AG09309 (cell line): ENCODE measurements around the gene RASL11B.

Source experiments
- DNase-seq: peaks from one replicate; pipeline ENCODE4 v3.0.0-alpha.2; 2010; ENCODE audit warnings: low read depth
- H3K4me3 ChIP-seq: 2 replicates; pipeline ENCODE4 v1.5.1; 2011; ENCODE audit warnings: mild to moderate bottlenecking, low read depth, low read length, moderate library complexity; ENCODE audit not compliant: control insufficient read depth
- CTCF ChIP-seq: IDR thresholded peaks from 2 replicates; pipeline ENCODE4 v1.5.1; 2011; ENCODE audit warnings: mild to moderate bottlenecking, low read depth, low read length, inconsistent platforms; ENCODE audit not compliant: insufficient read depth, control insufficient read depth; ENCODE audit errors: missing control alignments

RASL11B gene

GRCh38 chr4:52877036-52877435, 14.9 kb downstream of the RASL11B start:
- no peak for DNase-seq
- no peak for TF ChIP-seq CTCF
- H3K4me3 ChIP-seq = no peak overlapping the region

GRCh38 chr4:52877694-52878093, 15.6 kb downstream of the RASL11B start:
- DNase-seq = no peak
- TF ChIP-seq CTCF = no peak
- H3K4me3 ChIP-seq = no peak overlapping the region

DNA sequence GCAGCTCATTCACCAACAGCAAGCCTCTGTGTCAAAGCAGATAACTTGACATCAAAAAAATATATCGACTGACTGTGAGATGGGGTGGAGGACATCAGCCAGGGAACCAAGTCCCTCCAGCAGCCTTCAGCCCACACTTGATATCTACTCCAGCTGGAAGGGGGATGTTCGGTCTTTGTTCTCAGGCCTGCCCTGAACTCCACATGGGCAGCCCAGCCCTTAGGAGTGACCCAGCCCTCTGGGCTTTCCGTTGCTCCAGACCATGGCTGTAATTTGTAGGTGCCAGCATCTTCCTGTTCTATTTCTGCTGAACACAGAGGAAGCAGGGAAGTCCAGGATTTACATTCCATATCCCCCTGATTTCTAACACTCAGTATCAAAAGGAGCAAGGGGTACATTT, 17.4 kb downstream of the RASL11B start:
- no peak overlapping the region for H3K4me3 ChIP-seq
- DNase-seq = no peak
- TF ChIP-seq CTCF = no peak

DNA sequence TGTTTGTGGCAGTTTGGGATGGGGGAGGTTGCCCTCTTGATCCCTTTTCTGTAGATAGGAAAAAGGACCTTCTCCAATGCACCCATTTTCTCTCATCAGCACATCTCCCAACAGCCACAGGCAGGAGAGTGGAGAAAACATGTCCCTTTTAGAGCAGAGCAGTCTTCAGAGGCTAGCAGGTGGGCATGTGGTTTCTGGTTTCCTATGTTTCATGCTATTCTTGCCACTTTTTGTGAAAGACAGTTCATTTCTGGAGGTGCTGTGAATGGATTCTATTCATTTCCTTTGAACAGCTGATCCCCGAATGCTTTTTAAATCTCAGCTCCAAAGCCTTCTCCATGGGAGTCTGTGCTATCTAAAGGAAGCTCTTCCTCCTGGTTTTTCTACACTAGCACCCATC, 18.9 kb downstream of the RASL11B start:
- no peak for DNase-seq
- no peak overlapping the region for H3K4me3 ChIP-seq
- TF ChIP-seq CTCF = no peak

- no peak for DNase-seq
- no peak overlapping the region for H3K4me3 ChIP-seq
- no peak for TF ChIP-seq CTCF
Measured at GRCh38 chr4:52883183-52883621, 21.1 kb downstream of the RASL11B start.

DNA sequence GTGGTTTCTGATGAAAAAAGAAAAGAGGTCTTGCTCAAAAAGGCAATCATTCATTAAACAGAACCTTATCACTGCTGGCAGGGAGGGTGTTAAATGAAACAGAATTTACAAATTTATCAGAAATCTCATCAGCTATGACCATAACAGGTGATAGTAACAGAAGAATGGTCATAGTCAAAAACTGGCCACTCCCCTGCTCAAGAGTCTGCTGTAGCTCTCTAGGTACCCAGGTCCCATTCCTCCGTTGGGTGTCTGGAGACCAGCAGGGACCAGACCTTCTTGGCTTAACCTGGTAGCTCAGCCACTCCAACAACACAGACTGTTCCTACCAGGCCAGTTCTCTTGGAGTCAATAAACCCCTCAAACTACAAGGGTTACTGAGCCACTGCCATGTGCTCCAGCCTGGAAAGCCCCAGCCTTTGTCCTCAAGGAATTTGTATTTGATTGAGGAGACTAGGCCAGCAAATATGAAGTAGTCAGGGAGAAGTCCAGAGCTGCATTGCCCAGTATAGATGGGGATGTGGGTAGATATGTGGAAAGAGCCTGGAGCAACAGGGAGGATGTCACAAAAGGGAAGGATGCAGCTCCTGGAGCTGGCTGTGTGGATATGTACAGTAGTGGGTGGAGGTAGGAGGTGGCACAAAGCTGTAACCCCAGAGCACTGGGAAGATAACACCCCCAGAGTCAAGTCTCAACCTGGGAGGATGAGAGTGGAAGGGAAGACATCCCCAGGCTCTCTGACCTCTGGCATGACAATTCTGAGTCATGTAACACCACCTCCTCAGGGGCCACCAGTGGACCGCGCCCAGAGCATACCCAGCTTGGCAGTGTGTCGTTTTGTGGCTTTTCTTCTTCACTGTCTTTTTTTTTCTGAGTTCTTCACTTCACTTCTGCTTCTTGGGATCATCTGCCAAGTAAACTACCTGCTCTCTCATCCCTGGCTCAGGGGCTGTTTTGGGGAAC, 21.9 kb downstream of the RASL11B start:
- H3K4me3 ChIP-seq = no peak overlapping the region
- TF ChIP-seq CTCF = no peak
- no peak for DNase-seq
